K562 (cell line): ENCODE results near the gene DGKE. TPM values are rescaled to one million over a fixed set of nuclear protein-coding genes. Genes with fewer than 3 reads are reported as not detected.

Source experiments
- DIDO1 ChIP-seq: fragments of 450-650 bp; IDR thresholded peaks from 2 replicates; pipeline ENCODE4 v1.6.1; 2016; ENCODE audit warnings: low read depth, missing biosample characterization, missing genetic modification characterization
- EGR1 ChIP-seq: fragments of 450-650 bp; conservative IDR thresholded peaks from 2 replicates; pipeline ENCODE4 v1.6.1; 2017; ENCODE audit warnings: mild to moderate bottlenecking
- MCM7 ChIP-seq, 2 experiments: fragments of 450-650 bp; IDR thresholded peaks; 2 replicates each; pipeline ENCODE4 v1.6.1; 2016 to 2018
- MITF ChIP-seq: IDR thresholded peaks from 2 replicates; pipeline ENCODE4 v1.6.1; 2014; ENCODE audit warnings: antibody characterized with exemption
- MNT ChIP-seq, 2 experiments: fragments of 450-650 bp; conservative IDR thresholded peaks; 2 replicates each; pipeline ENCODE4 v1.6.1; 2017; ENCODE audit warnings: mild to moderate bottlenecking in 2 of 2, moderate library complexity in 2 of 2
- POLR2A ChIP-seq: fragments of 450-650 bp; conservative IDR thresholded peaks from 2 replicates; pipeline ENCODE4 v1.6.1; 2016
- PTBP1 ChIP-seq: fragments of 200-400 bp; formaldehyde crosslinking; IDR thresholded peaks from 2 replicates; pipeline ENCODE4 v1.6.1; 2017; ENCODE audit warnings: low read depth, low read length
- RBM39 ChIP-seq: fragments of 200-400 bp; formaldehyde crosslinking; optimal IDR thresholded peaks from 2 replicates; pipeline ENCODE3; 2018; ENCODE audit warnings: low read depth, low read length
- RFX1 ChIP-seq: fragments of 450-650 bp; IDR thresholded peaks from 2 replicates; pipeline ENCODE4 v1.6.1; 2016; ENCODE audit warnings: mild to moderate bottlenecking, moderate library complexity
- SAFB2 ChIP-seq: fragments of 200-400 bp; formaldehyde crosslinking; IDR thresholded peaks from 2 replicates; pipeline ENCODE4 v1.6.1; 2018; ENCODE audit warnings: borderline replicate concordance, low read length, low read depth, moderate library complexity; ENCODE audit not compliant: severe bottlenecking
- SNRNP70 ChIP-seq: fragments of 200-400 bp; formaldehyde crosslinking; optimal IDR thresholded peaks from 2 replicates; pipeline ENCODE3; 2017; ENCODE audit warnings: low read depth, low read length
- SOX6 ChIP-seq: fragments of 450-650 bp; IDR thresholded peaks from 2 replicates; pipeline ENCODE4 v1.6.1; 2014; ENCODE audit warnings: mild to moderate bottlenecking
- STAG1 ChIP-seq: sonication (generic); formaldehyde crosslinking; IDR thresholded peaks from 2 replicates; pipeline ENCODE4 v1.5.0; 2020; ENCODE audit warnings: missing genetic modification reagents, borderline replicate concordance
- TGIF2 ChIP-seq: sonication (generic); formaldehyde crosslinking; IDR thresholded peaks from 2 replicates; pipeline ENCODE4 v1.8.1; 2022; ENCODE audit warnings: mild to moderate bottlenecking, missing genetic modification reagents, moderate library complexity
- ZBTB43 ChIP-seq: sonication (generic); formaldehyde crosslinking; IDR thresholded peaks from 2 replicates; pipeline ENCODE4 v1.8.0; 2023; ENCODE audit warnings: mild to moderate bottlenecking, missing genetic modification reagents
- ZNF212 ChIP-seq: fragments of 450-650 bp; formaldehyde crosslinking; IDR thresholded peaks from 2 replicates; pipeline ENCODE4 v1.4.0; 2020; ENCODE audit warnings: mild to moderate bottlenecking
- ZNF431 ChIP-seq: sonication (generic); formaldehyde crosslinking; IDR thresholded peaks from 2 replicates; pipeline ENCODE4 v1.8.0; 2022; ENCODE audit warnings: mild to moderate bottlenecking, missing genetic modification reagents
- ZNF57 ChIP-seq: fragments of 450-650 bp; formaldehyde crosslinking; IDR thresholded peaks from 2 replicates; pipeline ENCODE4 v1.4.0; 2020; ENCODE audit warnings: mild to moderate bottlenecking, moderate library complexity
- ZNF655 ChIP-seq: fragments of 250-450 bp; sonication (Bioruptor Pico); IDR thresholded peaks from 2 replicates; pipeline ENCODE4 v1.5.0; 2021
- ZNF695 ChIP-seq: fragments of 450-650 bp; formaldehyde crosslinking; IDR thresholded peaks from 2 replicates; pipeline ENCODE4 v1.4.0; 2020; ENCODE audit warnings: mild to moderate bottlenecking, moderate library complexity
- ZNF75A ChIP-seq: fragments of 450-650 bp; formaldehyde crosslinking; IDR thresholded peaks from 2 replicates; pipeline ENCODE4 v1.4.0; 2020; ENCODE audit warnings: mild to moderate bottlenecking
- polyA plus RNA-seq, 8 experiments: library from polyadenylated mRNA; depleted of rRNA in 4 of 8; stranded (reverse) in 5 of 8; unstranded in 3 of 8; fragments of >200 nt; fragmentation: Nextera tagmentation in 2 of 8; fragmentation: Illumina TruSeq in 1 of 8; extraction: Ambion mirVana in 2 of 8; extraction: Trizol in 1 of 8; gene quantifications; 2 replicates each; pipeline versions ENCODE4 v1.2.1 to v1.2.3, GENCODE V29; 2011 to 2014; ENCODE audit warnings: inconsistent platforms in 1 of 8, missing spikeins in 1 of 8
- total RNA-seq, 7 experiments: library from RNA; depleted of rRNA in 6 of 7; stranded (reverse); fragments of >200 nt in 6 of 7; fragmentation: Illumina TruSeq in 2 of 7; extraction: Trizol in 2 of 7; gene quantifications; 2 replicates each; pipeline versions ENCODE4 v1.2.1 to v1.2.3, GENCODE V29; 2011 to 2021; ENCODE audit warnings: low replicate concordance in 1 of 7
- TF ChIP-seq, protein P1 (sequence below): fragments of 450-650 bp; formaldehyde crosslinking; IDR thresholded peaks from 2 replicates; pipeline ENCODE4 v1.4.0; 2020; ENCODE audit warnings: mild to moderate bottlenecking, mixed read lengths
- TF ChIP-seq, protein P2 (sequence below), 2 experiments: fragments of 450-650 bp; IDR thresholded peaks; 2 replicates each; pipeline ENCODE4 v1.6.1; 2016

Gene DGKE
- total and polyA plus RNA-seq, 9 of the 15 experiments (the other 6 are each of a cell fraction or from before 2014, with no cell fraction given): 1.3 to 9.9 (median 5.9) TPM

GRCh38 chr17:56876766-56877179 lies 42.8 kb downstream of the DGKE start (continued):
- TF ChIP-seq ZNF695: no peak
- TF ChIP-seq PTBP1: no peak
- no peak for TF ChIP-seq POLR2A
- TF ChIP-seq TGIF2 (CRISPR knock-in tag): no peak
- no peak for TF ChIP-seq ZNF431
- TF ChIP-seq STAG1 (CRISPR knock-in tag): no peak
- TF ChIP-seq SOX6: peak; percentile 89
- no peak for TF ChIP-seq RFX1
- no peak for TF ChIP-seq SAFB2
- no peak for TF ChIP-seq DIDO1 (tag)
- no peak for TF ChIP-seq ZBTB43
- TF ChIP-seq SNRNP70: no peak
- TF ChIP-seq ZNF655 (CRISPR knock-in tag): no peak
- TF ChIP-seq ZNF212: no peak
- no peak for TF ChIP-seq EGR1
- no peak for TF ChIP-seq MNT (conservative IDR thresholded peaks at IDR 0.05)
- no peak for TF ChIP-seq ZNF57
- TF ChIP-seq MITF: peak; percentile 77
- 0 out of 2 replicates have a peak, but pooled peaks have one; percentile 39 for TF ChIP-seq ZNF75A (CRISPR knock-in tag)
- TF ChIP-seq MCM7 (IDR thresholded peaks at IDR 0.05): no peak
- TF ChIP-seq, protein P1, sequence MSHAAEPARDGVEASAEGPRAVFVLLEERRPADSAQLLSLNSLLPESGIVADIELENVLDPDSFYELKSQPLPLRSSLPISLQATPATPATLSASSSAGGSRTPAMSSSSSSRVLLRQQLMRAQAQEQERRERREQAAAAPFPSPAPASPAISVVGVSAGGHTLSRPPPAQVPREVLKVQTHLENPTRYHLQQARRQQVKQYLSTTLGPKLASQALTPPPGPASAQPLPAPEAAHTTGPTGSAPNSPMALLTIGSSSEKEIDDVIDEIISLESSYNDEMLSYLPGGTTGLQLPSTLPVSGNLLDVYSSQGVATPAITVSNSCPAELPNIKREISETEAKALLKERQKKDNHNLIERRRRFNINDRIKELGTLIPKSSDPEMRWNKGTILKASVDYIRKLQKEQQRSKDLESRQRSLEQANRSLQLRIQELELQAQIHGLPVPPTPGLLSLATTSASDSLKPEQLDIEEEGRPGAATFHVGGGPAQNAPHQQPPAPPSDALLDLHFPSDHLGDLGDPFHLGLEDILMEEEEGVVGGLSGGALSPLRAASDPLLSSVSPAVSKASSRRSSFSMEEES: peak; percentile 33
- TF ChIP-seq RBM39: no peak
- TF ChIP-seq, protein P2, sequence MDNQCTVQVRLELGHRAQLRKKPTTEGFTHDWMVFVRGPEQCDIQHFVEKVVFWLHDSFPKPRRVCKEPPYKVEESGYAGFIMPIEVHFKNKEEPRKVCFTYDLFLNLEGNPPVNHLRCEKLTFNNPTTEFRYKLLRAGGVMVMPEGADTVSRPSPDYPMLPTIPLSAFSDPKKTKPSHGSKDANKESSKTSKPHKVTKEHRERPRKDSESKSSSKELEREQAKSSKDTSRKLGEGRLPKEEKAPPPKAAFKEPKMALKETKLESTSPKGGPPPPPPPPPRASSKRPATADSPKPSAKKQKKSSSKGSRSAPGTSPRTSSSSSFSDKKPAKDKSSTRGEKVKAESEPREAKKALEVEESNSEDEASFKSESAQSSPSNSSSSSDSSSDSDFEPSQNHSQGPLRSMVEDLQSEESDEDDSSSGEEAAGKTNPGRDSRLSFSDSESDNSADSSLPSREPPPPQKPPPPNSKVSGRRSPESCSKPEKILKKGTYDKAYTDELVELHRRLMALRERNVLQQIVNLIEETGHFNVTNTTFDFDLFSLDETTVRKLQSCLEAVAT (IDR thresholded peaks at IDR 0.05): no peak
